GM23248 (cell line): Measurements from ENCODE around the gene TRIM62.

Experiments used
- EZH2 ChIP-seq: fragments of 200-600 bp; sonication (generic); IDR thresholded peaks from 2 replicates; pipeline ENCODE4 v1.6.1; 2018; ENCODE audit warnings: antibody characterized with exemption, mild to moderate bottlenecking; ENCODE audit not compliant: insufficient read depth, poor library complexity, severe bottlenecking
- EZH2phosphoT487 ChIP-seq: fragments of 200-600 bp; sonication (generic); IDR thresholded peaks from 2 replicates; pipeline ENCODE4 v1.6.1; 2018; ENCODE audit warnings: antibody characterized with exemption, moderate library complexity, mild to moderate bottlenecking, low read depth; ENCODE audit not compliant: insufficient read depth

- TF ChIP-seq EZH2phosphoT487 (no peak), EZH2 (no peak)
These were observed 58.6 kb downstream of the TRIM62 start for GRCh38 chr1:33123266-33123665.
